22Rv1 (cell line): ENCODE results near the gene NRP2.

Source experiments
- ZFX ChIP-seq: fragments of 450-650 bp; IDR thresholded peaks from 2 replicates; pipeline ENCODE4 v1.6.1; 2017; ENCODE audit warnings: antibody characterized with exemption, borderline replicate concordance
- TF ChIP-seq, protein P1 (sequence below): fragments of 450-650 bp; IDR thresholded peaks from 2 replicates; pipeline ENCODE4 v1.5.1; 2017; ENCODE audit warnings: mild to moderate bottlenecking

- TF ChIP-seq, protein P1, sequence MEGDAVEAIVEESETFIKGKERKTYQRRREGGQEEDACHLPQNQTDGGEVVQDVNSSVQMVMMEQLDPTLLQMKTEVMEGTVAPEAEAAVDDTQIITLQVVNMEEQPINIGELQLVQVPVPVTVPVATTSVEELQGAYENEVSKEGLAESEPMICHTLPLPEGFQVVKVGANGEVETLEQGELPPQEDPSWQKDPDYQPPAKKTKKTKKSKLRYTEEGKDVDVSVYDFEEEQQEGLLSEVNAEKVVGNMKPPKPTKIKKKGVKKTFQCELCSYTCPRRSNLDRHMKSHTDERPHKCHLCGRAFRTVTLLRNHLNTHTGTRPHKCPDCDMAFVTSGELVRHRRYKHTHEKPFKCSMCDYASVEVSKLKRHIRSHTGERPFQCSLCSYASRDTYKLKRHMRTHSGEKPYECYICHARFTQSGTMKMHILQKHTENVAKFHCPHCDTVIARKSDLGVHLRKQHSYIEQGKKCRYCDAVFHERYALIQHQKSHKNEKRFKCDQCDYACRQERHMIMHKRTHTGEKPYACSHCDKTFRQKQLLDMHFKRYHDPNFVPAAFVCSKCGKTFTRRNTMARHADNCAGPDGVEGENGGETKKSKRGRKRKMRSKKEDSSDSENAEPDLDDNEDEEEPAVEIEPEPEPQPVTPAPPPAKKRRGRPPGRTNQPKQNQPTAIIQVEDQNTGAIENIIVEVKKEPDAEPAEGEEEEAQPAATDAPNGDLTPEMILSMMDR, result no peak
- no peak for TF ChIP-seq ZFX
These were observed 60.8 kb downstream of the NRP2 start for GRCh38 chr2:205743137-205743536.
